K562 (cell line): ENCODE results near the gene SIAE.

ENCODE experiments used
- CEBPB ChIP-seq: fragments of 450-650 bp; IDR thresholded peaks from 2 replicates; pipeline ENCODE4 v1.6.1; 2016; ENCODE audit warnings: missing genetic modification characterization, missing compliant biosample characterization
- CHD1 ChIP-seq: fragments of 200-600 bp; sonication (generic); IDR thresholded peaks from one replicate; pipeline ENCODE4 v1.6.1; 2012; ENCODE audit warnings: mild to moderate bottlenecking, moderate library complexity, low read length, inconsistent platforms
- ETS2 ChIP-seq: IDR thresholded peaks from 2 replicates; pipeline ENCODE4 v1.6.1; 2016; ENCODE audit warnings: borderline replicate concordance, missing genetic modification characterization, mild to moderate bottlenecking, moderate library complexity, missing compliant biosample characterization; ENCODE audit not compliant: poor library complexity, severe bottlenecking
- MAFF ChIP-seq: IDR thresholded peaks from 2 replicates; pipeline ENCODE4 v1.6.1; 2012; ENCODE audit warnings: low read length, improper control_type of control experiment
- PCBP1 ChIP-seq: fragments of 200-400 bp; formaldehyde crosslinking; IDR thresholded peaks from 2 replicates; pipeline ENCODE4 v1.6.1; 2018; ENCODE audit warnings: mild to moderate bottlenecking, low read depth, low read length; ENCODE audit not compliant: poor library complexity, severe bottlenecking
- SMAD4 ChIP-seq: fragments of 250-450 bp; sonication (Bioruptor Pico); conservative IDR thresholded peaks from 2 replicates; pipeline ENCODE4 v1.8.0; 2021; ENCODE audit warnings: inconsistent platforms, mild to moderate bottlenecking, moderate library complexity
- TBL1XR1 ChIP-seq, 2 experiments: IDR thresholded peaks; 2 replicates each; pipeline ENCODE4 v1.6.1; 2012; ENCODE audit warnings: improper control_type of control experiment in 2 of 2, low read length in 2 of 2, mild to moderate bottlenecking in 1 of 2
- TEAD1 ChIP-seq, 2 experiments: fragments of 450-650 bp in 1 of 2; sonication (generic) in 1 of 2; formaldehyde crosslinking; IDR thresholded peaks; 2 replicates each; pipeline versions ENCODE4 v1.4.0 to v1.8.0; 2020 to 2022; ENCODE audit warnings: mild to moderate bottlenecking in 2 of 2, missing genetic modification reagents in 1 of 2
- ZNF121 ChIP-seq: sonication (generic); formaldehyde crosslinking; conservative IDR thresholded peaks from 2 replicates; pipeline ENCODE4 v1.8.0; 2022; ENCODE audit warnings: missing genetic modification reagents
- TF ChIP-seq, protein P1 (sequence below): fragments of 450-650 bp; IDR thresholded peaks from 2 replicates; pipeline ENCODE4 v1.6.1; 2017; ENCODE audit warnings: antibody characterized with exemption

GRCh38 chr11:124583781-124584180, 89.8 kb downstream of the SIAE start:
- TF ChIP-seq SMAD4 = no peak
- TF ChIP-seq PCBP1 = no peak
- TF ChIP-seq TEAD1 (CRISPR knock-in tag; IDR thresholded peaks at IDR 0.05) = no peak
- TF ChIP-seq, protein P1, sequence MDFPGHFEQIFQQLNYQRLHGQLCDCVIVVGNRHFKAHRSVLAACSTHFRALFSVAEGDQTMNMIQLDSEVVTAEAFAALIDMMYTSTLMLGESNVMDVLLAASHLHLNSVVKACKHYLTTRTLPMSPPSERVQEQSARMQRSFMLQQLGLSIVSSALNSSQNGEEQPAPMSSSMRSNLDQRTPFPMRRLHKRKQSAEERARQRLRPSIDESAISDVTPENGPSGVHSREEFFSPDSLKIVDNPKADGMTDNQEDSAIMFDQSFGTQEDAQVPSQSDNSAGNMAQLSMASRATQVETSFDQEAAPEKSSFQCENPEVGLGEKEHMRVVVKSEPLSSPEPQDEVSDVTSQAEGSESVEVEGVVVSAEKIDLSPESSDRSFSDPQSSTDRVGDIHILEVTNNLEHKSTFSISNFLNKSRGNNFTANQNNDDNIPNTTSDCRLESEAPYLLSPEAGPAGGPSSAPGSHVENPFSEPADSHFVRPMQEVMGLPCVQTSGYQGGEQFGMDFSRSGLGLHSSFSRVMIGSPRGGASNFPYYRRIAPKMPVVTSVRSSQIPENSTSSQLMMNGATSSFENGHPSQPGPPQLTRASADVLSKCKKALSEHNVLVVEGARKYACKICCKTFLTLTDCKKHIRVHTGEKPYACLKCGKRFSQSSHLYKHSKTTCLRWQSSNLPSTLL = no peak
- no peak for TF ChIP-seq TBL1XR1 (IDR thresholded peaks at IDR 0.05; ENCODE audit: low read length in 2 of 2)
- TF ChIP-seq MAFF = no peak
- no peak for TF ChIP-seq CEBPB
- TF ChIP-seq CHD1 = no peak
- TF ChIP-seq ZNF121 = no peak
- TF ChIP-seq ETS2 = no peak
